DMS53 (cell line): Measurements from ENCODE around the gene KANSL3.
"Not testable (repeated sequence)": the region's sequence is repeated elsewhere in the genome, so short reads cannot be mapped to it uniquely, and the experiment has no call there.

Experiments used
- DNase-seq: peaks from one replicate; lab custom pipeline; 2025; lab: John Stamatoyannopoulos, UW

The KANSL3 gene

DNA sequence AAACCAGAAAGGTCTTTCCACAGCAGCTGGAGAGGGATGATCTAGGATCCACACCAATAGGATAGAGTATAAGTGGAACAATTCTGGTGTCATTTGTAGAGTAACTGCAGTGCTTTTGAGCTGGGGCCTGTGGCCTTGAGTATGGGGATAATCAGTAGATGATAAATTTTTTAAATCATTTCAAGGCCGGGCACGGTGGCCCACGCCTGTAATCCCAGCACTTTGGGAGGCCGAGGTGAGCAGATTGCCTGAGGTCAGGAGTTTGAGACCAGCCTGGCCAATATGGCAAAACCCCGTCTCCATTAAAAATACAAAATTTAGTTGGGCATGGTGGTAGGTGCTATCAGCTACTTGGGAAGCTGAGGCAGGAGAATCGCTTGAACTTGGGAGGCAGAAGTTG, 80.7 kb downstream of the KANSL3 start:
- DNase-seq: not testable (repeated sequence)

DNA sequence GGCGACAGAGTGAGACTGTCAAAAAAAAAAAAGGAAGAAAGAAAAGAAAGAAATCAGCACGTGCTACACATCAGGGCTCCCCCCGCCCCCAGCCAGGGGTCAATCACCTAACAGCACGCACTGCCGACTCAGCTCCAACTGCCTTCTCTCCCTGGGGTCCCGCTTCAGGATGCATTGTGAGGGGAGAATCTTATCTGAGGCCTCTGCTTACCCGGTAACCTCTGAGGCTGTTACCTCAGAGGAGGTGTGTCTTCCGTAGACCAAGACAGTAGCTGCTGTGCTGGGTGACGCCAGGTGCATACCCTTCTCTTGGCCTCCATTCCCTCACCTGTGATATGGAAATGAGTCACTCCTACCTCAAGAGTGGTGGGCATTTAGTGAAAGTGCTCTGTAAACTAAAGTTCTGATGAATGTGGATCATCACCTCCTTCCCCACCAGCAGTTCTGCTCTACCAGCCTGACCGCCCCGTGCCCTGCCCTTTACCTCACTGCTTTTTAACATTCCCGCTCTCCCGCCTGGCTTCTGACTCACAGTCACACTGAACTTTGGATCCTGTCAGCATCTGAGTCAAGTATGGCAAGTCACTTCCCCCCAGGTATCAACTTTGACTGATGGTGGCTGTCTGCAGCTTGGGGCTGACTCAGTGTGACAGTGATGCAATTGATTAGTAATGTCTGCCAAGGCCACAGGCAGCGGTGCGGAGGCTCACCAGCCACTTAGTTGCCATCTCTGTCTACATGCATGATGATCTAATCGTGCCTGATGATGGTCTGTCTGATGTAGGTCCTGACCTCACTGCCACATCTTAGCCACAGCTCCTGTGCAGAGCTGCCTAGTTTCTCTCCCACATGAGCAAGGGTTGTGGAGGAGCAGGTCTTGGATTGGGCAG, 81.4 kb downstream of the KANSL3 start:
- DNase-seq: peak; percentile 97

DNA sequence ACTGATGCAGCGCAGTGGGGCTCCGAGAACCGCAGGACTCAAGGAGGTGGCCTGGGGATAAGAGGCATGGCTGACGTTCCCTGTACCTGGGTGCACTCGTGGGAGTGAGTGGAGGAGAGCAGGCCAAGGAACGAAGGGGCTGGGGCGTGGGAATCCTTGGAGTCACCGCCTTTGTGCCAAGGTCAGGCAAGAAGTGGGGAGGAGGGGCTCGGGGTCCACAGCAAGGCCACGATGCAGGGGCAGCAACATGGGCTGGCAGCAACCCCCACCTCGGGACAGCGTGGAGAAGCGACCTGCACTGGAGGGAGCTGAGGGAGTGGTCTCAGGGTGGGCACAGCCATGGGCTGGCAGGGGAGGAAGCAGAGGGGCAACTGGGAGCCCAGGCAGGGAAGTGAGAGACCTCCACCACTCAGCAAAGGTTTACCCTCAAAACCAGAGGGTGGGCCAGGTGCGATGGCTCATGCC, 82.9 kb downstream of the KANSL3 start:
- DNase-seq: no peak

DNA sequence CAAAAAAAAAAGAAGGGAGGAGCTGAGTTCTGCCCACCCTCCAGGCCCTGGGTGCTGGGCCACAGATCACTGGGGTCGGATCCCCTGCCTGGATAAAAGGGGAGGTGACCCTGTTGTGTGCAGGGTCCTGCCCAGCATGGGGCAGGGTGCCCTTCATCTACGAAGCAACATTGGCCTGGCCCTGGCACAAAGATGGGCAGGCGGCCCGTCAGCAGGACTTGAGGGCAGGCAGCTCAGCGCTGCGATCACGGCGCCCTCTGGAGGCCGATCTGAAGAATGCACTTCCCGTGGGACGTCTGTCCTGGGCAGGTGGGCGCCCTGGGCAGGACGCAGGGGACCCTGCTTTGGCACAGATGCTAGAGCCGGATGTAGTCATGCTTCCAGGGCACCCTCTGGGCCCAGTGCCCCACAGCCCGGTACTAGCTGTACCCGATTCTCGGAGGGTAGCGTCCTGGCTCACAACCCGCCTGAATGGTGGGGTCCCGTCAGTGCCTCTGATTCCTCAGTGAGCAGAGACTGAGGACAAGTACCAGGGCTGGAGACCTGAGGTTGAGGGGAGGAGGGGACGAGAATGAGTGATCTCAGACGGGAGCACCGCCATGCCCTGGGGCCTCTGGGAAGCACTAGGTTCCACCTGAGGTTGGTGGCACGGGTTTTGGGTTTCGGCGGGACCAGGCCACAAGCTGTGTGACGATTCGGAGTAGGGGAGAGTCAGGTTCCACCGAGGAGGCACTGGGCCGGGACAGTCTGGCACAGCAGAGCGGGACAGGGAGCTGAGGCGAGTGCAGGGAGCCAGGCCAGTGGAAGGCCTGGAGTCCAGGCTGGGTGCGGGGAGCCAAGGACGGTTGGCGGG, 83.6 kb downstream of the KANSL3 start:
- DNase-seq: peak; percentile 86

GRCh38 chr2:96553957-96554292, 84.2 kb downstream of the KANSL3 start:
- DNase-seq: not testable (repeated sequence)

DNA sequence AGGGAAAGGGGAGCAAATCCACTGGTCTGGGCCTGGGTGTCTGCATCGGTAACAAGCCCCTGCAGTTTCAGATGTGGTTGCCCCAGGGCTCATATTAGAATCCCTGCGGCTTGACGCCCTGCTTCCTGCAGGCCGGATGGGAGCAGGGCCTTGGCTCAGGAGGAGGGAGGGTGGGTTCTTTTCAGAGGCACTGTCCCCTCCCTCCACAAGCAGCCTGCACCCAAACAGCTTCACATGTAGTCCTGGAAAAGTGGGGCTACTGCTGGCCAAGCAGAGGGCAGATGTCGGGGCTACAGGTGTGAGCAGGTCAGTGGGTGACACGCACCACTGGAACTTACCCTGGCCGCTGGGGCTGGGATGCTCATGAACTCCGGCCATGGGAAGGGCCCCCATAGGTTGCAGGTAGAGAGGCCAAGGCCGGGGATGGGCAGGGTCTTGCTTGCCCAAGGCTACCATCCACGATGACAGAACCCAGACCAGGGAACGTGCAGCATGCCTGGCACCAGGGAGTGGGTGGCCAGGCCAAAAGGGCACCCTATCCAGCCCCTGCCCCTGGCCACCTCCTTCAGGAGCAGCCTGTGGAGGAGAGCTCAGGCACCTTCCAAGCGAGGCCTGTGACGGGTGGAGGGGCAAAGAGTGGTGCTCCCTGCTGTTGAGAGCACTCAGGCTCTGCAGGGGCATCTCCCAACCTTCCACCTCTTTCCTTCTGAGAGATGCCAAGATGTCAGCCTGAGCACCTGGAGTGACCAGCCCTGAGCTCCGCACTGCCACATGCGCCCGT, 84.7 kb downstream of the KANSL3 start:
- DNase-seq: no peak

GRCh38 chr2:96552315-96553175, 85.6 kb downstream of the KANSL3 start:
- no peak for DNase-seq

DNA sequence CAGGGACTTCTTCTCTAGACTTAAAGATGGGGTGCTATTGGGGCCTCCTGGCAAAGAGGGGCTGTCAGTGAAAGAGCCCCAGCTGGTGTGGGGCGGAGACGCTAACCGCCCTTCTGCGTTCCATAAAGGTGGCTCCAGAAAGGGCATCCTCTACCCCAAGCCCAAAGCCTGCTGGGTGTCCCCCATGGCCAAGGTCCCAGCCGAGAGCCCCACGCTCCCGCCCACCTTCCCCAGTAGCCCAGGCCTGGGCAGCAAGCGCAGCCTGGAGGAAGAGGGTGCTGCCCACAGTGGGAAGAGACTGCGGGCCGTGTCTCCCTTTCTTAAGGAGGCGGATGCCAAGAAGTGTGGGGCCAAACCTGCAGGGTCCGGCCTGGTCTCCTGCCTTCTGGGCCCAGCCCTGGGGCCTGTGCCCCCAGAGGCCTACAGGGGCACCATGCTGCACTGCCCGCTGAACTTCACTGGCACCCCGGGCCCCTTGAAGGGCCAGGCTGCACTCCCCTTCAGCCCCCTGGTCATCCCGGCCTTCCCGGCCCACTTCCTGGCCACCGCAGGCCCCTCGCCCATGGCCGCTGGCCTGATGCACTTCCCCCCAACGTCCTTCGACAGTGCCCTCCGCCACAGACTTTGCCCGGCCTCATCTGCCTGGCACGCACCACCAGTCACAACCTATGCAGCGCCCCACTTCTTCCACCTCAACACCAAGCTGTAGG, 86.4 kb downstream of the KANSL3 start:
- DNase-seq: no peak

DNA sequence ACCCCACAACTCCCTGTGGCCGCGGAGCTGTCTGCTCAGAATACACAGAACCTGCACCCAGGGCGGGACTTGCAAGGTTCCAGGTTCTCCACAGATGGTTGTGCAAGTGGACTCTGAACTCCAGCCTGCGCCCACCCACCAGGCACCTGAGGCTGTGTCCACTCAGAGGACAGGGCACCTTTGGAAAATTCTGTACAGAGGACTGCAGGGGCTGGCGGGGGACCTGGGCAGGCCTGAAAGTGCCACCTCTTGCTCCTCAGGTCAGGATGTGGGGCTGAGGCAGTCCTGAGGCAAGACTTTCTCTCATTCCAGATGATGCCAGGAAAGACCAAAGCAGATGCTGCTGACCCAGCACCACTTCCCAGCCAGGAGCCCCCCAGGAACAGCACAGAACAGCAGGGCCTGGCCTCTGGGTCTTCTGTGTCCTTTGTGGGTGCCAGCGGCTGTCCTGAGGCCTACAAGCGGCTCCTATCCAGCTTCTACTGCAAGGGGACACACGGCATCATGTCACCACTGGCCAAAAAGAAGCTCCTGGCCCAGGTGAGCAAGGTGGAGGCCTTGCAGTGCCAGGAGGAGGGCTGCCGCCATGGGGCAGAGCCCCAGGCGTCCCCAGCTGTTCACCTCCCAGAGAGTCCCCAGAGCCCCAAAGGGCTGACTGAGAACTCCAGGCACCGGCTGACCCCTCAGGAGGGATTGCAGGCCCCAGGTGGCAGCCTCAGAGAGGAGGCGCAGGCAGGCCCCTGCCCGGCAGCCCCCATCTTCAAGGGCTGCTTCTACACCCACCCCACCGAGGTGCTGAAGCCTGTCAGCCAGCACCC, 87.1 kb downstream of the KANSL3 start:
- no peak for DNase-seq

DNA sequence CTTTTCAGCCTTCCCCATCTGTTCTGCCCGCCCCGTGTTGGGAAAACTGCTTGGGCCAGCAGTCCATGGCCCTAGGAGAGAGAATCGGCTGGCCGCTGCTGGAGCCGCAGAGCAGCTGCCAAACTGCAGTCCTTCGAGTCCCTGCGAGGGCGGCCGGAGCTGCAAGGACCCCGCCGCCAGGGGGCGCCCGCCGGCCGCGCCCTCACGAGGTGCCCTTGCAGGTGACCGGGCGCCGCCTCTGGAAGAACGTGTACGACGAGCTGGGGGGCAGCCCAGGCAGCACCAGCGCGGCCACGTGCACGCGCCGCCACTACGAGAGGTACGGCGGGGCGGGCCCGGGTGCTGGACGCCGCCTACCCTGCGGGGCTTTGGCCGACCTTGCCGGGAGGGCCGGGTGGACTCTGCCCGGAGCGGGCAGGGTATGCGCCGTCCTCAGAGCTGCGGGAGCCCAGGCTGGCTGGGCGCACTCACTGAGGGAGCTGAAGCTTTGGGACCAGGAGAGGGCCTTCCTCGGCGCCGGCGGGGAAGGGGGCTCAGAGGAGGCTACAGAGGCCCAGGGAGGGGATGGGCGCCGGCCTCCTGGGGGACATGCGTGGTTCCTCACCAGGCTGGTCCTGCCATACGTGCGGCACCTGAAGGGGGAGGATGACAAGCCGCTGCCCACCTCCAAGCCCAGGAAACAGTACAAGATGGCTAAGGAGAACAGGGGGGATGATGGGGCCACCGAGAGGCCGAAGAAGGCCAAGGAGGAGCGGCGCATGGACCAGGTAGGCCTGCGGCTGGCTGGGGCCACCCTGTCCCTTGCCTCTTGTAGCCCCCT, 87.9 kb downstream of the KANSL3 start:
- DNase-seq: peak; percentile 99

- DNase-seq: no peak
Measured at GRCh38 chr2:96549466-96549785, 88.7 kb downstream of the KANSL3 start.

DNA sequence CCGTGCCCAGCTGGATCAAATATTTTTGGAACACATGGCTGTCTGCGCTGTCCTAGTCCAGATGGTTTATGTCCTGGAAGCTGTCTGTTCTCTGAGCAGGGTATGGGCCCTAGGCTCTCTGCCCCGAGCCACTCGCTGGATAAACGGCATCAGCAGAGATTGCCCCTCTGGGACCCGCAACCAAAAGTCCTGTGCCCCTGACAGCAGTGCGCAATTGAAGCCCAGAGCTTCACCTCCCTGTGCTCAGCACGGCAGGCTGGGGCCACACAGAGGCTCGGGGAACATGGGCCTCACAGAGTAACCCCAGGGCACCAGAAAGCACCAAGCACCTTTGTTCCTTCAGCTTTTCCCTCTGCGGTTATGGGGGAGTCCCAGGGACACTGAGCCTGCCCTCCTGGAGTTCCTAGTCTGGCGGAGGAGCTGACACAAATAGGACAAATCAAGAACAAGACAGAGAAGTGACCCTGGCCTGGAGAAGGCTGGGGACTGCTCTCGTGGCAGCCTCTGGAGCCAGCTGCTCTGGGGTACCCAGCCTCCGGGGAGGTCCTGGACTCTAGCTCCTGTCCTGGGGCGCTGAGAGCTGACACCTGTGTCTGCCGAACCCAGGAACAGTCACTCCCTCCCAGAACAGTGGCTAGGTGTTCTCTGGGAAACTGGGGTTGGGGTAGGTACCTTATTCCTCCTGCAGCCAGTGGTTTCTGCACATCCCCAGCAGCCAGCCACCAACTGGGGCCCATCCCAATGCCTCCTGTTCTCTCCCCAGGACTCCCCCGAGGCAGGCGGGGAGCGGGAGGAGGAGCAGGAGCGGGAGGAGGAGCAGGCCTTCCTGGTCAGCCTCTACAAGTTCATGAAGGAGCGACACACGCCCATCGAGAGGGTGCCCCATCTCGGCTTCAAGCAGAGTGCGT, 89.3 kb downstream of the KANSL3 start:
- DNase-seq: no peak

- no peak for DNase-seq
Measured at GRCh38 chr2:96547731-96548171, 90.4 kb downstream of the KANSL3 start.

DNA sequence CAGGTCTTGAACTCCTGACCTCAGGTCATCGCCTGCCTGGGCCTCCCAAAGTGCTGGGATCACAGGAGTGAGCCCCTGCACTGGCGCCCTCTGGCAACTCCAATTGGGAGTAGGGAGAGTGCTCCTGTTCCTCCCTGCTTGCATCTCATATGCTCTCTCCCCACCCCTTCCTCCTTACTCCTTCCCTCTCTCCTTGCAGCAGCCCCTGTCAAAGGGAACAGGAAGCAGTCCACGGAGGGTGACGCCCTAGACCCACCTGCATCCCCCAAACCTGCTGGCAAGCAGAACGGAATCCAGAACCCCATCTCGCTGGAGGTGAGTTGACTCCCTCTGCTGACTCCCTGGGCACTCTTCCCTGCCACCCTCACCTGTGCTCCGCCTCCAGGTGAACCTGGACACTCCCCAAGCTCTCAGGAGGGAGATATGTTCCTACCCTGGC, 90.9 kb downstream of the KANSL3 start:
- DNase-seq: no peak

GRCh38 chr2:96546797-96547196, 91.3 kb downstream of the KANSL3 start:
- DNase-seq: no peak

DNA sequence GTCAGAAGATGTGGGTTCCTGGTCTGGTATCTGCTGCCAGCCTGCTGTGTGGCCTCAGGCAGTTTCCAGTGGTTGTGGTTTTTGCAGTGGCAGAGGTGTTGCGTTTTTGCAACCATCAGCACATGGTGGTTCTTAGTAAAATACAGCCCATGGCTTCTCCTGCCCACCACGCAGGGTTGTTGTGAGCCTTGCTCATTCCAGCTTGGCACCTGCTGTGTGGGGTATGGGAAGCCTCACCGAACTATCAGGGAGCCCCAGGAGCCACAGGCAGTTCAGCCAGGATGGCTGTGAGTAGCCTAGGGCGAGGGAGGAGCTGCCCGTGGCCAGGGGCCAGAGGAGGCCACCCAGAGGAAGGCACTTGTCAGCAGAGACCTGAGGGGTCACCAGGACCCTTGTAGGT, 91.8 kb downstream of the KANSL3 start:
- DNase-seq: no peak
